Mesenchymal stem cell (in vitro differentiated cells and primary cell): ENCODE results near the gene CD200R1L.

ENCODE experiments used
- DNase-seq: peaks from one replicate; pipeline ENCODE4 v3.0.0-alpha.2; 2013
- H2AFZ ChIP-seq: one replicate; pipeline ENCODE4 v1.6.1; 2013; ENCODE audit warnings: low read depth, mild to moderate bottlenecking, control low read depth, inconsistent platforms, low read length, moderate library complexity
- H2AK5ac ChIP-seq: 2 replicates; pipeline ENCODE4 v1.6.1; 2013; ENCODE audit warnings: low read length, moderate library complexity, mild to moderate bottlenecking, inconsistent platforms; ENCODE audit not compliant: severe bottlenecking
- H2BK120ac ChIP-seq: one replicate; pipeline ENCODE4 v1.6.1; 2013; ENCODE audit warnings: low read depth, mild to moderate bottlenecking, inconsistent platforms, low read length, moderate library complexity
- H2BK12ac ChIP-seq, 2 experiments: one replicate each; pipeline ENCODE4 v1.6.1; 2013; ENCODE audit warnings: inconsistent platforms in 2 of 2, low read length in 2 of 2, mild to moderate bottlenecking in 2 of 2, moderate library complexity in 2 of 2, control low read depth in 1 of 2
- H2BK15ac ChIP-seq: one replicate; pipeline ENCODE4 v1.6.1; 2013; ENCODE audit warnings: mild to moderate bottlenecking, low read depth, inconsistent platforms; ENCODE audit not compliant: poor library complexity, severe bottlenecking
- H2BK5ac ChIP-seq: 2 replicates; pipeline ENCODE4 v1.6.1; 2013; ENCODE audit warnings: low read depth, mild to moderate bottlenecking, low read length, control low read depth, inconsistent platforms; ENCODE audit not compliant: poor library complexity, severe bottlenecking
- H3K14ac ChIP-seq, 2 experiments: one replicate each; pipeline ENCODE4 v1.6.1; 2013; ENCODE audit warnings: inconsistent platforms in 2 of 2, low read length in 2 of 2, control low read depth in 1 of 2, mild to moderate bottlenecking in 1 of 2, moderate library complexity in 1 of 2
- H3K18ac ChIP-seq, 2 experiments: one replicate each; pipeline ENCODE4 v1.6.1; 2013; ENCODE audit warnings: inconsistent platforms in 2 of 2, low read length in 2 of 2, control low read depth in 1 of 2, low read depth in 1 of 2, mild to moderate bottlenecking in 1 of 2
- H3K23ac ChIP-seq, 2 experiments: one replicate each; pipeline ENCODE4 v1.6.1; 2013; ENCODE audit warnings: inconsistent platforms in 2 of 2, low read length in 2 of 2, mild to moderate bottlenecking in 2 of 2, moderate library complexity in 2 of 2, control low read depth in 1 of 2
- H3K27ac ChIP-seq: 2 replicates; pipeline ENCODE4 v1.5.1; 2013; ENCODE audit warnings: mild to moderate bottlenecking, moderate library complexity, low read length, control low read depth, inconsistent platforms; ENCODE audit not compliant: poor library complexity, severe bottlenecking
- H3K27me3 ChIP-seq, 2 experiments: 2 replicates each; pipeline versions ENCODE4 v1.6.1 to v1.7.0; 2013; ENCODE audit warnings: low read length in 2 of 2, mild to moderate bottlenecking in 2 of 2, moderate library complexity in 2 of 2, control low read depth in 1 of 2, inconsistent platforms in 1 of 2; ENCODE audit not compliant: control insufficient read depth in 1 of 2, insufficient read depth in 1 of 2
- H3K36me3 ChIP-seq, 2 experiments: 2 replicates each; pipeline versions ENCODE4 v1.6.1 to v1.7.0; 2013; ENCODE audit warnings: low read length in 2 of 2, control low read depth in 1 of 2, inconsistent platforms in 1 of 2, low read depth in 1 of 2, mild to moderate bottlenecking in 1 of 2; ENCODE audit not compliant: insufficient read depth in 2 of 2, control insufficient read depth in 1 of 2
- H3K4ac ChIP-seq, 2 experiments: one replicate each; pipeline ENCODE4 v1.6.1; 2013; ENCODE audit warnings: inconsistent platforms in 2 of 2, low read length in 2 of 2, mild to moderate bottlenecking in 2 of 2, moderate library complexity in 2 of 2, control low read depth in 1 of 2, low read depth in 1 of 2
- H3K4me1 ChIP-seq: 2 replicates; pipeline ENCODE4 v1.6.1; 2013; ENCODE audit warnings: low read depth, low read length, control low read depth; ENCODE audit not compliant: control insufficient read depth, insufficient read depth
- H3K4me2 ChIP-seq: 2 replicates; pipeline ENCODE4 v1.6.1; 2013; ENCODE audit warnings: low read length, mild to moderate bottlenecking, inconsistent platforms; ENCODE audit not compliant: poor library complexity, severe bottlenecking
- H3K4me3 ChIP-seq, 2 experiments: 2 replicates each; pipeline versions ENCODE4 v1.5.1 to v1.7.0; 2013; ENCODE audit warnings: low read length in 2 of 2, mild to moderate bottlenecking in 2 of 2, control low read depth in 1 of 2, low read depth in 1 of 2; ENCODE audit not compliant: insufficient read depth in 1 of 2
- H3K79me1 ChIP-seq: replicated peaks from 2 replicates; pipeline ENCODE4 v1.6.1; 2013; ENCODE audit warnings: mild to moderate bottlenecking, control low read depth, low read length, inconsistent platforms; ENCODE audit not compliant: poor library complexity, severe bottlenecking
- H3K9ac ChIP-seq: 2 replicates; pipeline ENCODE4 v1.7.0; 2013; ENCODE audit warnings: mild to moderate bottlenecking, low read length, moderate library complexity
- H3K9me3 ChIP-seq: 2 replicates; pipeline ENCODE4 v1.7.0; 2013; ENCODE audit warnings: mild to moderate bottlenecking, low read length; ENCODE audit not compliant: control insufficient read depth
- H4K8ac ChIP-seq: one replicate; pipeline ENCODE4 v1.6.1; 2013; ENCODE audit warnings: inconsistent platforms, mild to moderate bottlenecking, low read length, moderate library complexity
- H4K91ac ChIP-seq: one replicate; pipeline ENCODE4 v1.6.1; 2013; ENCODE audit warnings: mild to moderate bottlenecking, low read length, inconsistent platforms
- WGBS: methylation state at CpG from one replicate; pipeline ENCODE4 v1.1.7; 2013; ENCODE audit warnings: mixed read lengths; 5-methylcytosine and 5-hydroxymethylcytosine counted together

Gene CD200R1L

DNA sequence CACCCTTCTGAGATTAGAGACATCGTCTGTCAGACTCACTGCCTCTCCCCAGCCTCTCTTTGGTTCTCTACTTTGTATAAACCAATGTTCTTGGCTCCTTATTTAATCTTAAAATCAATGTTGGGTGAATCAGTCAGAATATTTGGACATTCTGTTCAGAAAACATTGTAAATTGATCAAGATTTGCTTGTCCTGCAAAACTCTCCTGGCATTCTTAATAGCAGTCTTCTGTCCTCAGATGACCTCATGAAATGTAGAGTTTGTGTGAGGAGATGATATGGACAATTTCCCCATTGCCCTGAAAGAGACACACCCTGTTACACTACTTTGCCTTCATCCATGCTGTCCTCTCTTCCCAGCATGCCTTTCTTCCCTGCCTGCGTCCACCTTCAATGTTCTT is 33.6 kb downstream of the CD200R1L start:
- Histone ChIP-seq H2AFZ (no peak overlapping the region), H3K9ac (peak overlapping the region; percentile 82), H3K36me3 (no peaks in the 10 kb centered on the region), H2AK5ac (no peak overlapping the region), H3K4ac (peak overlapping the region in 1 of 2 experiments; percentile 87), H3K14ac (no peak overlapping the region), H2BK12ac (peak overlapping the region; percentile 44 to 83), H2BK15ac (no peak overlapping the region), H3K4me3 (no peak overlapping the region), H2BK5ac (no peak overlapping the region), H3K27ac (no peak overlapping the region), H3K23ac (no peak overlapping the region), H3K79me1 (no peaks in the 10 kb centered on the region), H2BK120ac (peak overlapping the region; percentile 68), H4K8ac (no peak overlapping the region), H3K4me2 (no peak overlapping the region), H3K4me1 (peaks cover 1% of the 10 kb centered on the region), H3K9me3 (no peaks in the 10 kb centered on the region), H4K91ac (peak overlapping the region; percentile 15), H3K27me3 (no peaks in the 10 kb centered on the region), H3K18ac (peak overlapping the region; percentile 65 to 88)
- WGBS, result 93% methylated on average over 2 of the region's 2 CpGs
- DNase-seq, result peak; percentile 24

DNA sequence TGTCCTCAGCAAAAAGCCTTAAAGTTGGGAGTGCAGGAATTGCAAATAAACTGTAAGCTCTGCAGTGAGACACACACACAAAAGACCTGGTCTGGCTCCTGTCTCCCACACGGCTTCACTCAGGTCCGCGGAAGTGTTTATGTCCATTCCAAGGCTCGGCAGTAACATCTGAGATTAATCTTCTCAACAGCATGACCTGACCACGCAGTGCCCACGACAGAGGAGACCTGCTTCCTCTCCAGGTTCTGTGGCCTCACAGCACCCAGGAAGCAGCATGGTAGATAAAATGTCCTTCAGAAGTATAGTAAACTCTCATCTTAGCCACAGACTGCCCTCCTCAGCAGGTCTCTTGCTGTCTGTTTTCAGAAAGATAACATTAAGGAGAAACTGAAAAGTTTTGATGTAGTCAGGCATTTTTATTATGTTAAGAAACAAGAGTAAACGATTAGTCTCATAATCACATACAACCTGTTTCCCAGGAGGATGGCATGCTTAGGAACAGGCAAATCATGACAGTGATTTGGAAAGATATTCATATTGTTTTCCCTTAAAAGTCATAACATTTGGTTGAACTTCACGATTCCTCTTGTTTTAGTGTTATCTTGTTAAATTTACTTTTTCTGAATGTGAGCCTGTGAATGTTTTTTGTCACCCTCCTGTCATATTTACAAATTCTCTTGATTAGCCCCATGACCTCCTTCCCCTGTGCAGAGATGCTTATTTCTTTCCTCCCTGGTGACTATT is 34.6 kb downstream of the CD200R1L start:
- Histone ChIP-seq H2BK5ac (no peak overlapping the region), H3K27ac (no peak overlapping the region), H3K4me1 (peaks cover 1% of the 10 kb centered on the region), H2AFZ (no peak overlapping the region), H4K91ac (peak overlapping the region; percentile 99), H3K79me1 (no peaks in the 10 kb centered on the region), H2BK12ac (peak overlapping the region; percentile 50 to 97), H3K23ac (no peak overlapping the region), H3K4me3 (peak overlapping the region in 1 of 2 experiments; percentile 14), H3K14ac (no peak overlapping the region), H3K4me2 (no peak overlapping the region), H2BK15ac (peak overlapping the region; percentile 93), H3K36me3 (no peaks in the 10 kb centered on the region), H4K8ac (peak overlapping the region; percentile 81), H3K9ac (peak overlapping the region; percentile 71), H3K4ac (peak overlapping the region; percentile 38 to 77), H3K18ac (peak overlapping the region; percentile 59 to 99), H3K9me3 (no peaks in the 10 kb centered on the region), H3K27me3 (no peaks in the 10 kb centered on the region), H2AK5ac (no peak overlapping the region), H2BK120ac (peak overlapping the region; percentile 89)
- WGBS, result 19% methylated on average over 6 of the region's 8 CpGs
- DNase-seq, result no peak

DNA sequence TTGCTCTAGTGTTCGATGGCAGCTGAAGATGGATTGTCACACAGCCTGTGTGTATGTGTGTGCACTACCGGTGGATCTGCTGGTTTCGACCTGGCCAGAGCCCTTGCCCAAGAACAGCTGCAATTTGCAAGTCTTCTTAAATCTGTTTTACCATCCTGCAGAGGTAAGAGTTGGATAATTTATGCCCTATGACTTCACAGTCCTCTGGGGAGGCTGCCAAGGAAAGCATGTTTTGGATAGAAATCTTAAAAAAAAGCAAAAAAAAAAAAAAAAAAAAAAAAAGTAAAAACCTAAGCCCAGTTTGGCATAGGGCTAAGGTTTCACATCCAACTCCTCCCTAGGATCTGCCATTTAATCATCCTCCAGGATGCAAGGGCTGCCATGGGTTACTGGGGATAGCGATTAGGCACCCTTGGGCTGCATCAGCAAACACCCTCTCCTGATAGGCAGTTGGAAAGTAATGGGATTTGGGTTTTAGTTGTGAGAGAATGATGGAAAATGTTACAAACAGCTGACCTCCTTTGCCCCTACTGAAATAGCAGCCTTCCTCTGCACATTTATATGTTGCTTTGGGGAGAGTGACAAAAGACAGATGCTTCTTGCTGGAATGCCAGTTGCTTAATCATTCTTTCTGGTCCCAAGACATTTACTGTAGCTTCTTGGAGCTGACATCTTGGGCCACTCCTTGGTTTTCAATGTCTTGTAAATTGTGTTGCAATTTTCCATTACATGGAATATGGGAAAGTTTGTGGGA is 35.4 kb downstream of the CD200R1L start:
- H3K4me3 ChIP-seq, result no peak overlapping the region
- H4K8ac ChIP-seq, result peak overlapping the region; percentile 73
- DNase-seq, result peak; percentile 98
- no peaks in the 10 kb centered on the region for H3K79me1 ChIP-seq
- peak overlapping the region; percentile 89 for H2BK120ac ChIP-seq
- H3K18ac ChIP-seq, result peak overlapping the region; percentile 87 to 99
- H2BK15ac ChIP-seq, result no peak overlapping the region
- H2BK12ac ChIP-seq, result peak overlapping the region; percentile 15 to 67
- H2BK5ac ChIP-seq, result no peak overlapping the region
- H2AK5ac ChIP-seq, result no peak overlapping the region
- H3K9me3 ChIP-seq, result no peaks in the 10 kb centered on the region
- H3K27me3 ChIP-seq, result no peaks in the 10 kb centered on the region
- peak overlapping the region; percentile 4 for H4K91ac ChIP-seq
- H3K9ac ChIP-seq, result peak overlapping the region; percentile 71
- H2AFZ ChIP-seq, result no peak overlapping the region
- no peak overlapping the region for H3K23ac ChIP-seq
- H3K36me3 ChIP-seq, result no peaks in the 10 kb centered on the region
- H3K4me1 ChIP-seq, result peaks cover 1% of the 10 kb centered on the region
- H3K27ac ChIP-seq, result no peak overlapping the region
- H3K14ac ChIP-seq, result no peak overlapping the region
- peak overlapping the region in 1 of 2 experiments; percentile 24 for H3K4ac ChIP-seq
- 42% methylated on average over 2 of the region's 4 CpGs for WGBS
- no peak overlapping the region for H3K4me2 ChIP-seq

DNA sequence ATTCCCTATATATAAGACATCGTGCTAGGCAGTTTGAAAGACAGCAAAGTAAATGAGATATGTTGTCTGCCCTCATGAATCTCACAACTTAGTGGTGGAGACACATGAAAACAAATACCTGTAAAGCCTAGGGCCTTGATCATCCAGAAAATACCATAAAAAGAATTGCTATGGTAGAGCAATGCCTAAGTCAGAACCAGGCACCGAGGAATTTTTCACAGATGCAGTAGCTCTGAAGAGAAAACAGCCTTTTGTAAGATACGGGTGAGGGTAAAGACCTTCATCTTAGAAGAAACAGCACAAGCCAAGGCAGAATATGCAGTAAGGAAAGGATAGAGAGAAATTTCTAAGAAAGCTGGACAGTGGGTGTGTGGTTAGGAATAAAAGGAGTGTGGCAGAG is 36.1 kb downstream of the CD200R1L start:
- Histone ChIP-seq H2BK120ac (no peak overlapping the region), H3K27me3 (no peaks in the 10 kb centered on the region), H2AK5ac (no peak overlapping the region), H2BK15ac (no peak overlapping the region), H3K4me2 (no peak overlapping the region), H3K9ac (peak overlapping the region; percentile 71), H4K91ac (no peak overlapping the region), H3K27ac (no peak overlapping the region), H2BK12ac (no peak overlapping the region), H2AFZ (no peak overlapping the region), H2BK5ac (no peak overlapping the region), H3K23ac (no peak overlapping the region), H3K9me3 (no peaks in the 10 kb centered on the region), H3K79me1 (no peaks in the 10 kb centered on the region), H3K18ac (peak overlapping the region in 1 of 2 experiments; percentile 52), H3K14ac (no peak overlapping the region), H3K4me1 (peaks cover 1% of the 10 kb centered on the region), H3K4me3 (no peak overlapping the region), H4K8ac (no peak overlapping the region), H3K36me3 (no peaks in the 10 kb centered on the region), H3K4ac (no peak overlapping the region)
- 88% methylated on average over 2 of the region's 3 CpGs for WGBS
- no peak for DNase-seq
